Ascending aorta (tissue), 2 donors: ENCODE measurements around the gene ATOH8. TPM values are rescaled to one million over a fixed set of nuclear protein-coding genes. Genes with fewer than 3 reads are reported as not detected.
A peak's percentile ranks its signal among the peaks of the same experiment; 100 is the strongest.

Experiments used
- DNase-seq, 2 donors: peaks; one replicate each; pipeline ENCODE4 v3.0.0-alpha.2; 2019; ENCODE audit warnings: low spot score in 2 of 2
- H3K27ac ChIP-seq, 2 donors: fragments of 200-600 bp; sonication (generic); one replicate each; pipeline ENCODE4 v1.5.1; 2016 to 2017; ENCODE audit warnings: mild to moderate bottlenecking in 1 of 2
- H3K27me3 ChIP-seq: fragments of 200-600 bp; sonication (generic); one replicate; pipeline ENCODE4 v1.5.1; 2017
- H3K36me3 ChIP-seq, 2 donors: fragments of 200-600 bp; sonication (generic); one replicate each; pipeline ENCODE4 v1.5.1; 2016
- H3K4me1 ChIP-seq, 2 donors: fragments of 200-600 bp; sonication (generic); one replicate each; pipeline ENCODE4 v1.5.1; 2016 to 2017; ENCODE audit warnings: mild to moderate bottlenecking in 1 of 2
- H3K4me3 ChIP-seq, 2 donors: fragments of 200-600 bp; sonication (generic); one replicate each; pipeline ENCODE4 v1.5.1; 2016 to 2017; ENCODE audit warnings: mild to moderate bottlenecking in 1 of 2
- H3K9me3 ChIP-seq, 2 donors: fragments of 200-600 bp; sonication (generic); one replicate each; pipeline ENCODE4 v1.5.1; 2016
- intact Hi-C: fragments of 100-400 bp; cut with DNase I; formaldehyde crosslinking; loops from one replicate; pipeline ENCODE4 v1.15.1; 2023
- total RNA-seq: library from RNA; depleted of rRNA; stranded (reverse); fragments of >200 nt; gene quantifications from one replicate; pipeline ENCODE4 v1.1.0, GENCODE V29; 2016
- TF ChIP-seq, protein P1 (sequence below), 3 experiments: fragments of 200-600 bp in 2 of 3; fragments of 450-650 bp in 1 of 3; sonication (generic) in 2 of 3; IDR thresholded peaks; one replicate each; pipeline ENCODE4 v1.5.1; 2016 to 2019; ENCODE audit warnings: antibody characterized with exemption in 3 of 3, mild to moderate bottlenecking in 1 of 3, moderate library complexity in 1 of 3

ATOH8 gene
- total RNA-seq, 1 donor from 2014 or later: 239 TPM

DNA sequence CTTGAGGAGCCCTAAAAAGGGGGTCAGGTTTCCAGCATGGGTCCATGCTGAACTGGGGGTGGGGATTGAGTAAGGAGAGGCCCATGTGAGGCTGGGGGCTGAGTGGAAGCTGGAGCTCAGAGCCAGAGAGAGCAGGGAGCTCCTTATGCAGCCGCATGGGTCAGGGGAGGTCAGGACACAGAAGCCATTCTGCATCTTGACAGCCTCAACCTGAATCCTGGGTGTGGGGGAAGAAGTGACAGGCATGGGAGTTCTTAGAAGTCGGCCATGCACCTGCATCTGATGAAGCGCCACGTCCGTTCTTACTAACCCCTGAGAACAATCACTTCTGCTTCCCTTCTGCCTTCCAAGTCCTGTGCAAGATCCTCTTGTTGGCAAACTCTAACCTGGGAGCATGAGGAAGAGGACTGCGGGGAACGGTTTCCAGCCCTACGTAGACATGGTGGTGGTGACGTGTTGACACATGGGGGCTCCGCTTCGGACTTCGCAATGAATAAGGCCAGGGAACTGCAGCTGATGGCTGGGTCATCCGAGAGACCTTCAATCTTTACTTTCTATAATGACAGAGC lies 37.4 kb upstream of the ATOH8 start:
- no peaks in the 10 kb centered on the region for H3K36me3 ChIP-seq
- peaks cover 0 to 9% of the 10 kb centered on the region in 2 donors for H3K4me1 ChIP-seq
- peak in 1 of 2 donors; percentile 56 for DNase-seq
- no peaks in the 10 kb centered on the region for H3K9me3 ChIP-seq
- TF ChIP-seq, protein P1, sequence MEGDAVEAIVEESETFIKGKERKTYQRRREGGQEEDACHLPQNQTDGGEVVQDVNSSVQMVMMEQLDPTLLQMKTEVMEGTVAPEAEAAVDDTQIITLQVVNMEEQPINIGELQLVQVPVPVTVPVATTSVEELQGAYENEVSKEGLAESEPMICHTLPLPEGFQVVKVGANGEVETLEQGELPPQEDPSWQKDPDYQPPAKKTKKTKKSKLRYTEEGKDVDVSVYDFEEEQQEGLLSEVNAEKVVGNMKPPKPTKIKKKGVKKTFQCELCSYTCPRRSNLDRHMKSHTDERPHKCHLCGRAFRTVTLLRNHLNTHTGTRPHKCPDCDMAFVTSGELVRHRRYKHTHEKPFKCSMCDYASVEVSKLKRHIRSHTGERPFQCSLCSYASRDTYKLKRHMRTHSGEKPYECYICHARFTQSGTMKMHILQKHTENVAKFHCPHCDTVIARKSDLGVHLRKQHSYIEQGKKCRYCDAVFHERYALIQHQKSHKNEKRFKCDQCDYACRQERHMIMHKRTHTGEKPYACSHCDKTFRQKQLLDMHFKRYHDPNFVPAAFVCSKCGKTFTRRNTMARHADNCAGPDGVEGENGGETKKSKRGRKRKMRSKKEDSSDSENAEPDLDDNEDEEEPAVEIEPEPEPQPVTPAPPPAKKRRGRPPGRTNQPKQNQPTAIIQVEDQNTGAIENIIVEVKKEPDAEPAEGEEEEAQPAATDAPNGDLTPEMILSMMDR (IDR thresholded peaks at IDR 0.05): no peak
- H3K27me3 ChIP-seq: no peaks in the 10 kb centered on the region
- H3K4me3 ChIP-seq: no peak overlapping the region
- no peak overlapping the region for H3K27ac ChIP-seq
- intact Hi-C loops: no loop called here

DNA sequence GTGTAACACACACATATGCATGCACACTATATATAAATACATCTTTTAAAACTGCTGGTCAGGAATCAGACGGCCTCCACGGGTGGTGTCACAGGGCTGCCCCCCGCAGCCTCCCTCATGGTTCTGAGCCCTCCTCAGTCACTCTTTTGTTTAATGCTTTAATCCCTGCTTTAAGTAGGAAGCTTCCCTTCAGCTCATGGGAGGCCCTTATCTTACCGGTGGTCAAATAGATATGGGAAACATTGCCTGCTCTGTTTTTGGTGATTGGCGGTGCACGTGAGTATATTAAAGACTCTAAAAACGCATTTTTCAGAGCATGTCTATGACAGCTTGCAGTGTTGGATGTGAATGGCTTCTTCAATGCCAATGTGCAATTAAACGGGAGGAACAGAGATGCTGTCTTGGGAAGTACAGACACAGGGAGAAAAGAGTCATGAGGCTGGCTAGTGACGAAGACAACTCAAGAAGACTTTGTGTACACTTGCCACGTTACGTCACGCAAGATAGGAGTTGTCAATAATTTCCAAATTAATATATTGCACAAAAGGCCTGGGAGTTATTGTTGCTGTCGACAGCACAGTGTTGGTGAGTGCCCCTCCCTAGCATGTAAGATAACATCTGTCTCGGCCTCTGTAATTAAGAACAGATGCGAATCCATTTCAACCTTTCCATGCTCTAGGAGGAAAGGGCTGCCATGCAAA lies 36.3 kb upstream of the ATOH8 start:
- H3K9me3 ChIP-seq: no peaks in the 10 kb centered on the region
- no peaks in the 10 kb centered on the region for H3K36me3 ChIP-seq
- H3K27me3 ChIP-seq: no peaks in the 10 kb centered on the region
- H3K27ac ChIP-seq: no peak overlapping the region
- intact Hi-C loops: no loop called here
- peaks cover 0 to 9% of the 10 kb centered on the region in 2 donors for H3K4me1 ChIP-seq
- TF ChIP-seq, protein P1 (IDR thresholded peaks at IDR 0.05): no peak
- DNase-seq: no peak
- H3K4me3 ChIP-seq: no peak overlapping the region

DNA sequence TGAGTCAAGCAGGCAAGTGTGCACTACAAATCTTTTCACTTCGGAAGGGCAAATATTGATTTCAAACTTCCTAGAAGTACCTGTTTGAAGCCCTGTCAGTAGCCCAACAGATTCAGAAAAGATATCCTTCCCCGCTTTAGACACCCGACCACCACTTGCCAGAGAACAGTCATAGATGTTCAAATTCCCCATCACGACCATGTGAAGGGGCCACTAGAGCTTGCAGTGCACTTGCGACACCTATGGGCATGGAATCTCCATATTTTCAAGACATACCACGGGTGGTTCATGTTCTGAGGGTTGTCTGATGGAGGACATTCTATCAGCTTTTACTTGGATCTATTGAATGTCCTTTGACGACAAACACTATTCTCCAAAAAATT lies 35.8 kb upstream of the ATOH8 start:
- H3K36me3 ChIP-seq: no peaks in the 10 kb centered on the region
- H3K9me3 ChIP-seq: no peaks in the 10 kb centered on the region
- peaks cover 0 to 5% of the 10 kb centered on the region in 2 donors for H3K4me1 ChIP-seq
- no peak overlapping the region for H3K27ac ChIP-seq
- DNase-seq: no peak
- H3K4me3 ChIP-seq: no peak overlapping the region
- intact Hi-C loops: no loop called here
- TF ChIP-seq, protein P1 (IDR thresholded peaks at IDR 0.05): no peak
- no peaks in the 10 kb centered on the region for H3K27me3 ChIP-seq

DNA sequence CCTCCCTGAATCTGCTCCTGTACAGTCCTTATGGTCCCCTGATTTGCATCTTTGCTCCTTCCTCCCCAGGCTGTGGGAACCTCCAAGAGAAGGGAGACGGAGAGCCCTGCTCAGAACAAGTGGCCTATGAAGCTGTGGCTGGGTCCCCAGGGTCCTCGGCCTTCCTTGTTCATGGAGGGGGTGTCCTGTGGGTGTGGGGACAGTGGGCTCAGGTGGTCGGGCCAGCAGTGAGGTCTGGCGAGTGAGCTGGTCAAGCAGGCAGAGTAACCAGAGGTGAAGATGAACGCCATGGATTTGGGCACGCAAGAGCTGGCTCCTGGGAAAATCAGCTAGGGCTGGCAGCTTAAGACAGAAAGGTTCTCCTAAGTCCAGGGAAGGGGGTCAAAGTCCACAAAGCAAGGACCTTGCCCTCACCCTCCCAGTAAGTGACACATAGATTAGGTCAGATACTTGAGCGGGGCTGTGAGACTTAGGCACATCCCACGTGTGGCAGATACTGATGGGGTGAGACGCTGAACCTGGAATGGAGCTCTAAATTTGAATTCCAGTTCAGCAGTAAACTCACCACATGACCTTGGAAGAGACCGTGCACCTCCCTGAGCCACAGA lies 34.8 kb upstream of the ATOH8 start:
- Histone ChIP-seq H3K9me3 (no peaks in the 10 kb centered on the region), H3K27me3 (no peaks in the 10 kb centered on the region), H3K27ac (no peak overlapping the region), H3K36me3 (no peaks in the 10 kb centered on the region), H3K4me1 (no peaks in the 10 kb centered on the region), H3K4me3 (no peak overlapping the region)
- intact Hi-C loops: no loop called here
- DNase-seq: no peak
- TF ChIP-seq, protein P1 (IDR thresholded peaks at IDR 0.05): no peak

DNA sequence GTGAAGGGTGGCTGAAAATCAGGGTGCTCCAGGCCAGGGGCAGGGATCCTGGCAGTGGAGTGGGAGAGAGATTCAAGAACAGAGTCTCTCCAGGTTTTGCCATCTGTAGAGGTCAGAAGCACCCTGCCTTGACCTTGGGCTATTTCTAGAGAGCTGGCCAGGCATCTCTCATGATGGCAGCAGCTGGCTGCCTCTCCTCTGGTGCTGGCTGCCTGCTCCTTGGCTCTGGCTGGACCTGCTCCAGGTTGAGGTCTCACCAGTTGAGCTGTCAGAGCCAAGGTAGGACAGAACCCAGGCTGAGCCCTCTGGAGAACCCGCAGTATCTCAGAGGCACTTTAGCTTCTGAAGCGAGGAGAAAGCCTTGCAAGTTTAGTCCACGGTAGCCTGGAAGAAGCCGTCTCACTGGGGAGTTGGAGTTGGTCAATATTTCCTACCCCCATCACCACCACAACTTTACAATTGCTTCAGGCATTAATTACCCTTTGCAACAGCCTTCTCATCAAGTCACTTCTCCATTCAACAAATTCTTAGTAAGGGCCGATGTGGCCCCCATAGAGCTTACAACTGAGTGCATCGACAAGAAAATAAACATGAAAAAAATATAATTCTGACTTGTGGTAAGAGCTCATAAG lies 34.1 kb upstream of the ATOH8 start:
- Histone ChIP-seq H3K4me3 (no peak overlapping the region), H3K27ac (no peak overlapping the region), H3K4me1 (no peaks in the 10 kb centered on the region), H3K27me3 (no peaks in the 10 kb centered on the region), H3K9me3 (no peaks in the 10 kb centered on the region), H3K36me3 (no peaks in the 10 kb centered on the region)
- intact Hi-C loops: no loop called here
- TF ChIP-seq, protein P1 (IDR thresholded peaks at IDR 0.05): no peak
- no peak for DNase-seq
